Midbrain (tissue), 1 donor: ENCODE measurements around the gene GSTM4.
A peak's percentile ranks its signal among the peaks of the same experiment; 100 is the strongest.
"Not testable (repeated sequence)": the region's sequence is repeated elsewhere in the genome, so short reads cannot be mapped to it uniquely, and the experiment has no call there.

Experiments used
- DNase-seq: peaks from one replicate; lab custom pipeline; 2025; lab: John Stamatoyannopoulos, UW

GSTM4 gene

DNA sequence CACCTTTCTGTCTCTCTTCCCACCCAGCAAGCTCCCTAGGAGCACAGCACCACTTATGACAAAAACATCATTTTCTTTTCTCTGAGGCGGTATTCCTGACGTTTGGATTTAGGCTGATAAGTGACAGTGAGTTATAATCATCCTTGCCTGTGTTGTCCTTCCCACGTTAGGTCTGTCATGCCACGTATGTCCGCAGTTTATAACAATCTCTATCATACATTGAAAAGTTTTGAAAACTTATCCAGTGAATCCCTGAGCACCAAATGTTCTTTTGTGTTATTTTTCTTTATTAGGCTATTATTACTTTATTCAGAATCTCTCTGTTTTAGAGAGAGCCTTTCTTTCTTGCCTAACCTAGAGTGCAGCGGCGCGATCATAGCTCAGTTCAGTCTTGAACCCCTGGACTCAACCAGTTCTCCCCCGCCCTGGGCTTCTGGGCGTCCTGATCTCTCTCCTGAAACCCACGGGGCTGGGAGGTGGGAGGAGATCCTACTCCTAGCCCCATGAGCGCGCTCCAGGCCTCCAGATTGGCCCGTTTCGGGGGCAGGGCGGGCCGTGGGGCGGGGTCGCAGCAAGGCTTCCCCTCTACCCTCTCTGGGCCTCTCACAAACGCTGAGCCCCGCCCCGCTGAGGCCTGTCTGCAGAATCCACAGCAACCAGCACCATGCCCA is 11.7 kb downstream of the GSTM4 start, which contains the start of gene GSTM2:
GSTM2 (plus strand) TSS at position 606 of the 671 bp plus-strand sequence; CDS start at position 665, 59 bp downstream.
- DNase-seq: peak; percentile 85

DNA sequence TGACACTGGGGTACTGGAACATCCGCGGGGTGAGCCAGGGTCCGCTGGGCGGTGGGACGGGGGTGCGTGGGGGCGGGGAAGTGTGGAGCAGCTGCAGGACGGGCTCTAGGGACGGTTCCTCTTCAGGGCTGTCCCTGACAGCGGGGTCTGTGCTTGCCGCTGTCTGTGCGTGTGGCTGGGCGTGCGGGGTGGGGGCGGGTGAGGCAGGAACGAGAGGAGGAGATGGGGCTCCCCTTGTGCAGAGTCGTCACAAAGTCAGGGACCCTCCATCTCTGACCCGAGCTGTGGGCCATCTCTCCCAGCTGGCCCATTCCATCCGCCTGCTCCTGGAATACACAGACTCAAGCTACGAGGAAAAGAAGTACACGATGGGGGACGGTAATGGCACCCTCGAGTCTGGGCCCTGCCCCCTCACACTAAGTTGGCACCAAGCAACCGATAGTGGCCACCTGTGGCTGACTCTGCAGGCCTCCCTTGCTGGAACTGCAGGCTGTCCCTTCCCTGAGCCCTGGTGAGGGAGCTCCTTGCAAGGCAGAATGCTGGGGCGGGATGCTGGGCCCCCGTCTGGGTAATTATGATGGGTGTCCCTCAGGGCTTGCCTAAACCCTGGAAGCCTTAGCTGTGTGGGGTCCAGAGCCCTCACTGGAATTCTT is 12.3 kb downstream of the GSTM4 start:
- DNase-seq: no peak

DNA sequence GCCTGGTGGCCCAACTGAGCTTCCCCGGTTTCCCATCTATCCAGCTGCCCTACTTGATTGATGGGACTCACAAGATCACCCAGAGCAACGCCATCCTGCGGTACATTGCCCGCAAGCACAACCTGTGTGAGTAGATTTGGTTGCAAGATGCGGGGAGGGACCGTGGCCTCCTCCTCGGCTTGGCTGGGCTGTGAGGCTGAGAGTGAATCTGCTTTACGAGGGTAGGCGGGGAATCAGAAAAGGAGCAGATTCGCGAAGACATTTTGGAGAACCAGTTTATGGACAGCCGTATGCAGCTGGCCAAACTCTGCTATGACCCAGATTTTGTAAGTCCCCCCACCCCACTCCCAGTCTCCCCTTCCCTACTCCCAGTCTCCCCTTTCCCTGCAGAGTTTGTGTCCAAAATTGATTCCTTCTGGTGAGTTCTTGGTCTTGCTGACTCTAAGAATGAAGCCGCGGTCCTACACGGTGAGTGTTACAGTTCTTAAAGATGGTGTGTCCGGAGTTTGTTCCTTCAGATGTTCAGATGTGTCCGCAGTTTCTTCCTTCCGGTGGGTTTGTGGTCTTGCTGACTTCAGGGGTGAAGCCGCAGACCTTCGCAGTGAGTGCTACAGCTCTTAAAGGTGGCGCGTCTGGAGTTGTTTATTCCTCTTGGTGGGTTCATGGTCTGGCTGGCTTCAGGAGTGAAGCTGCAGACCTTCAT is 13.5 kb downstream of the GSTM4 start:
- no peak for DNase-seq

DNA sequence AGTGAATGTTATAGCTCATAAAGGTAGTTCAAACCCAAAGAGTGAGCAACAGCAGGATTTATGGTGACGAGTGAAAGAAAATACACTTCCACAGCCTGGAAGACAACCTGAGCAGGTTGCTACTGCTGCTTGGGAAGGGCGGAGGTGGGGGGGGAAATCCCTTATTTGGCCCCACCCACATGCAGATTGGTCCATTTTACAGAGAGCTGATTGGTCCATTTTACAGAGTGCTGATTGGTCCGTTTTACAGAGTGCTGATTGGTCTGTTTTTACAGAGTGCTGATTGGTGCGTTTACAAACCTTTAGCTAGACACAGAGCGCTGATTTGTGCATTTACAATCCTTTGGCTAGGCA is 14.0 kb downstream of the GSTM4 start:
- DNase-seq: not testable (repeated sequence)

DNA sequence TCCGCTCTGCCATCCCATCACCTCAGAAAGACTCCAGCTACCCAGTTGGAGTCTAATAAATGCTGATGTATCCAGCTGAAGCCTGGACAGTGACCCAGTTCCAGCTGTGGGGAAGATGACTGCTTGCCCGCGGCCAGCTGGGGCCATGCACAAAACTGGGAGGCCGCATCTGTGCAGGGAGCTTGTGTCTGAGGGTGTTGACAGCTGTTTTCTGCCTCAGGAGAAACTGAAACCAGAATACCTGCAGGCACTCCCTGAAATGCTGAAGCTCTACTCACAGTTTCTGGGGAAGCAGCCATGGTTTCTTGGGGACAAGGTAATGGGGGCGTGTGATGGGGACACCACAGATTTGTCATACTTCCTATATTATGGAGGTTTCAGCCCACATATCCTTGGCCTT is 15.2 kb downstream of the GSTM4 start:
- DNase-seq: no peak

DNA sequence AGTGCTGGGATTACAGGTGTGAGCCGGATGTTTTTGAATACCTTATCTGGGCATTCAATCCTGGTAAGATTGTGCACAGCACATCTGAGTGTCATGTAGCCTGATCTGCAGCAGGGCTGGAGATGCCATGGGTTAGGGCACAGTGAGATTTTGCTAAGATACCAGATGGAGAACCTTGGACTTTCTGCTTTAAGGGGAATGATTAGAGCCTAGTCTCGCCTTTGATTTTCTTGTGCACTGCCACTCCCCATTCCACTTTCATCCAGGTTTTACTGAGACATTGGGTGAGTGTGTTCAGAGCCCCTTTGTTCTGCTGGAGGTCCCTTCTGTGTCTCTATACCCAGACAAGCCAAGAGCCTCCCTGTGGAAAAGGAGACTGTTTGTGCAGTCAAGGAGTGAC is 18.0 kb downstream of the GSTM4 start:
- DNase-seq: not testable (repeated sequence)

DNA sequence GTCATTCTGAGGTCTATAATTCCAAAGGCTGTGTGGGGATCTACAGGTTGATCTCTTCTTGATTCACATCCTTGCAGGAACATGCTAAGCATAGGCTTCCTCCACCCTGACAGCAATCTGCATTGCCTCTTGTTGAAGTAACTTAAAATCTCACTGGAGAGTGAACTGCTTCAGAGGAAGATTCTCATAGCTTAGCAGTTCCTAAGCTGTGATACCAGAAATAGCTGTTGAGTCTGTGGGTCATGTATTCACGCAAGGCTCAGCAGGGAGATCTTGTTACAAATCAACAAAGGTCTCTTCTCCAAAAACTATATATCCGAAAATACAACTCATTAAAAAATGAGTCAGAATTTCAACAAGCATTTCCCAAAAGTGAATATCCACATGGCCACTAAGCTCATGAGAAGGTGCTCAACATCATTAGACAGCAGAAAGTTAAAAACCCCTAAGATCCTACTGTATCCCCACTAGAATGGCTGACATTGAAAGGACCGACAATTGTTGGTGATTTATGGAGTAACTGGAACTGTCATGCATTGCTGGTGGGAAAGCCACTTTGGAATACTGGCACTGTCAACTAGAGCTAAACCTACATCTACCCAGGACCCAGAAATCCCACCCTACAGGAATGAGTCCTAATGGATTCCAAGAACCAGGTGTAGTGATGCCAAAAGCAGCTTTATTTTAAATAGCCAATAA is 20.9 kb downstream of the GSTM4 start:
- not testable (repeated sequence) for DNase-seq

DNA sequence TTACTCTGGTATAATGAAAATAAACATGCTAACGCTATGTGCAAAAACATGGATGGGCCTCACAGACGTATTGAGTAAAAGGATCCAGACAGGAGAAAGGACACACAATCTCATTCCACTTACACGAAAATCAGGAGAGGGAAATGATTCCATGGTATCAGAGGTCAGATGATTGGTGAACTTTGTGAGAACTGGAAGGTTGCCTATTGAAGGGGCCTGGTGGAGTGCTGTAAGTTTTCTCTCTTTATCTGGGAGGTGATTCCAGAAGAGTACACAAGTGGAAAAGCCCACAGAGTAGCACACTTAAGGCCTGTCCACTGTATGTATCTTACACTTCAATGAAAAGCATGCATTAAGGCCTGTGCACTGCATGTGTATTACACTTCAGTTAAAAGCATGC is 21.6 kb downstream of the GSTM4 start:
- no peak for DNase-seq

DNA sequence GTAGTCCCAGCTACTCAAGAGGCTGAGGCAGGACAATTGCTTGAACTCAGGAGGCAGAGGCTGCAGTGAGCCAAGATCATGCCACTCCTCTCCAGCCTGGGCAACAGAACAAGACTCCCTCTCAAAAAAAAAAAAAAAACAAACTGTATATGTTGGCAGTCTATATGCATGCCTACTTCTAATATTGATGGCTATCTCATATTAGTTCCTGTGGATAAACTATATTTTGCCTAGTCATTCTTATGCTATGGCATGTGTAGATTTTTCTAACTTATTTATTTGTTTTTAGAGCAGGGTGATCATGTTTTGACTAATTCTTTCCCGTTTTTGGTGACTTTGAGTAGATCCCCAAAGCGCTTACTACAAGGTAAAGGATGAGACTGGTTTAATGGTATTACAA is 22.7 kb downstream of the GSTM4 start:
- DNase-seq: not testable (repeated sequence)

DNA sequence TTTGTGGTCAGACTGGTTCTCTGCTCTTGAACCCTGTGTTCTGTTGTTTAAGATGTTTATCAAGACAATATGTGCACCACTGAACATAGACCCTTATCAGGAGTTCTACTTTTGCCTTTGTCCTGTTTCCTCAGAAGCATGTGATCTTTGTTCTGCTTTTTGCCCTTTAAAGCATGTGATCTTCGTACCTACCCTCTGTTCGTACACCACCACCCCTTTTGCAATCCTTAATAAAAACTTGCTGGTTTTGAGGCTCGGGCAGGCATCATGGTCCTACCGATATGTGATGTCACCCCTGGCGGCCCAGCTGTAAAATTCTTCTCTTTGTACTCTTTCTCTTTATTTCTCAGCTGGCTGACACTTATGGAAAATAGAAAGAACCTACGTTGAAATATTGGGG is 28.9 kb downstream of the GSTM4 start:
- not testable (repeated sequence) for DNase-seq

DNA sequence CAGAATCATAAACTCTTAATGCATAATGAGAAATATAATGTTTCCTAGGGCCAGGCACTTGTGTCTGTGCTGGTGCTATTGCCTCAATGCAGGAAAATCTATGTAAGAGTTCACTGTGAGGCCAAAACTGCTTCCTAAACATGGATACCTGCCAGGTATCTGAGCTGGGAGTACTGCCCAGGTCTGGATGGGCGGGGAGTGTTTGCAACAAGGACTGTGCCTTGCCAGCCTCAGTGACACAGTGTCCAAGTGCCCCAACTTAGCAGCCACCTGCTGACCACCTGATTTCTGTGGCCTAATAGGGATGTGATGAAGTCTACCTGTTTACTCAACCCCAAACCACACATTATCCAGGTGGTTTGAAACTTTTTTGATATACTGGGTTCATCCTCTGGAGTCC is 29.5 kb downstream of the GSTM4 start:
- DNase-seq: not testable (repeated sequence)

DNA sequence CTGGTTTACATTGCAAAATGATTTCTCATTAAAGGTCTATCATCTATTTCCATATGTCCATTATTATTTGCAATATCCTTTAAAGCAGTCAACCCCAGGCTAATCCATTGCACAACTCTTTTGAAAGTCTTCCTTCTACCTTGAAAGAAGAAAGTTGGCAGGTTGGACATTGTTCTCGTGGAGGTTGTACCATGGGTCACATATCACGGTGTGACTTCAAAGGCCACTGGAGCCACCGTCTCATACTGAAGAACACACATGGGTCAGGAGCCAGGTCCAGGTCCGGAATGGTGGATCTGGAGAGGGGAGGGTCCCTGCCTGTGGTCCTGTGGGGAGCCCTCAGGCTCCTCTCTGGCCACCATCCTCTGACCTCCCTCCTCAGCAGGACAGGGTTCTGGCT is 30.0 kb downstream of the GSTM4 start:
- not testable (repeated sequence) for DNase-seq

DNA sequence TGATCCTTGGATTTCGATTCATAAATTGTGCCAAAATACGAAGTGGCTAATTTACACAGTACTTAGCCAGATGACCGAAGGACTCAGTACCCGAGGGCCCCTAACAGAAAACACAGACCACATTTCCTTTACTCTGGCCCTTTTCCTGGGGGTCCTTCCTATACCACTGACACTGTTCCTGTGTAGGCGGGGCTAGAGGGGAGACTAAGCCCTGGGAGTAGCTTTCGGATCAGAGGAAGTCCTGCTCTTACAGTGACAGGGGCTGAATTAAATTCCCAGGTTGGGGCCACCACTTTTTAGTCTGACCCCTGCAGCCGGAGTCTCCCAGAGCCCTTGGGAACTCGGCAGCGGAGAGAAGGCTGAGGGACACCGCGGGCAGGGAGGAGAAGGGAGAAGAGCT is 31.2 kb downstream of the GSTM4 start:
- not testable (repeated sequence) for DNase-seq

DNA sequence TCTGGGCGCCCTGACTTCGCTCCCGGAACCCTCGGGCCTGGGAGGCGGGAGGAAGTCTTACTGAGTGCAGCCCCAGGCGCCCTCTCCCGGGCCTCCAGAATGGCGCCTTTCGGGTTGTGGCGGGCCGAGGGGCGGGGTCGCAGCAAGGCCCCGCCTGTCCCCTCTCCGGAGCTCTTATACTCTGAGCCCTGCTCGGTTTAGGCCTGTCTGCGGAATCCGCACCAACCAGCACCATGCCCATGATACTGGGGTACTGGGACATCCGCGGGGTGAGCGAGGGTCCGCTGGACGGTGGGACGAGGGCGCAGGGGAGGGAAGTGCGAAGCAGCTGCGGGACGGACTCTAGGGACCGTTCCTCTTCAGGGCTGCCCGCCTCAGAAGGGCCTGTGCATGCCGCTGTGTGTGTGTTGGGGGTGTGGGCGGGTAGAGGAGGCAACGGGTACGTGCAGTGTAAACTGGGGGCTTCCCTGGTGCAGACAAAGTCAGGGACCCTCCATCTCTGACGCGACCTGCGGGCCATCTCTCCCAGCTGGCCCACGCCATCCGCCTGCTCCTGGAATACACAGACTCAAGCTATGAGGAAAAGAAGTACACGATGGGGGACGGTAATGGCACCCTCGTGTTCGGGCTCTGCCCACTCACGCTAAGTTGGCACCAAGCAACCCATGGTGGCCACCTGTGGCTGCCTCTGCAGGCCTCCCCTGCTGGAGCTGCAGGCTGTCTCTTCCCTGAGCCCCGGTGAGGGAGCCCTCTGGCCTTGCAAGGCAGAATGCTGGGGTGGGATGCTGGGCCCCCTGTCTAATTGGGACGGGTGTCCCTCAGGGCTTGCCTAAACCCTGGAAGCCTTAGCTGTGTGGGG is 32.0 kb downstream of the GSTM4 start, which contains the start of gene GSTM1:
GSTM1 (plus strand) TSS at position 177 of the 859 bp plus-strand sequence; CDS start at position 234, 57 bp downstream.
- DNase-seq: no peak

DNA sequence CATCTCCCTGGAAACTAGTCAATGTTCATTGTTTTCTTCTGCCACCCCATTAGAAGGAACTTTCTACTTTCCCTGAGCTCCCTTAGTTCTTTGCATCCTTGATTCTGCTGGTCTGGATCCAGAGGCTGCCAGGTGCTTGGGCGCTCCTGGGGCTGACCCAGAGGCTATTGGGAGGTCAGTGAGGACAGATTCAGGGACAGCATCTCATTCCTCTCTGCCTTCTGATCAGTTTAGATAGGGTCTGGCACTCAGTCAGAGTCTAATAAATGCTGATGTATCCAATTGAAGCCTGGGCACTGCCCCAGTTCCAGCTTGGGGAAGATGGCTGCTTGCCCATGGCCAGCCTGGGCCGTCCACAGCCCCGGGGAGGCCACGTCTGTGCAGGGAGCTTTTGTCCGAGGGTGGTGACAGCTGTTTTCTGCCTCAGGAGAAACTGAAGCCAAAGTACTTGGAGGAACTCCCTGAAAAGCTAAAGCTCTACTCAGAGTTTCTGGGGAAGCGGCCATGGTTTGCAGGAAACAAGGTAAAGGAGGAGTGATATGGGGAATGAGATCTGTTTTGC is 34.0 kb downstream of the GSTM4 start:
- no peak for DNase-seq

DNA sequence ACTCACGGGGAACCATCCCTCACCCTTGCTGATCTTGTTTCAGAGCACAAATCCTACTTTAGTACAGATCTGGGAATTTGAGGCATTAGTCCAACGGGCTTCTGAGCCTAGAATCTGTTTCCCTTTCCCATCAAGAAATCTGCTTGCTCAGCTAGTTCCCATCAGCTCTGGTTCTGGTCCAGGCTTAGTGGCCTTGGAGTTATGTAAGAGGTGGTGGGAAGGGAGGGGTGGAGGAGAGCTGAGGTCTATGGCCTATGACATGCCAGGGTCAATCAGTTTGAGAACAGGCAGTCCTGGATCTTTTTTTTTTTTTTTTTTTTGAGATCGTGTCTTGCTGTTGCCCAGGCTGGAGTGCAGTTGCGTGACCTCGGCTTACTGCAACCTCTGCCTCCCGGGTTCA is 35.9 kb downstream of the GSTM4 start:
- DNase-seq: no peak

DNA sequence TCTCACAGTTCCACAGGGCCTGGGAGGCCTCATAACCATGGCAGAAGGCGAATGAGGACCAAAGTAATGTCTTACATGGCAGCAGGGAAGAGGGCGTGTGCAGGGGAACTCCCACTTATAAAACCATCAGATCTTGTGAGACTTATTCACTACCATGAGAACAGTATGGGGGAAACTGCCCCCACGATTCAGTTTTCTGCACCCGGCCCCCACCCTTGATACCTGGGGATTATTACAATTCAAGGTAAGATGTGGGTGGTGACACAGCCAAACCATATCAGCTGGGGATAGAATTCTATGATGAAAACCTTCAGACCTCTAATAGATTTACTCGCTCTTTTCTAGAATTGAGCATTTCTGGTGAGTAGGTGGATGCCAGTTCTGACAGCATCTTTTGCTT is 38.5 kb downstream of the GSTM4 start:
- not testable (repeated sequence) for DNase-seq

DNA sequence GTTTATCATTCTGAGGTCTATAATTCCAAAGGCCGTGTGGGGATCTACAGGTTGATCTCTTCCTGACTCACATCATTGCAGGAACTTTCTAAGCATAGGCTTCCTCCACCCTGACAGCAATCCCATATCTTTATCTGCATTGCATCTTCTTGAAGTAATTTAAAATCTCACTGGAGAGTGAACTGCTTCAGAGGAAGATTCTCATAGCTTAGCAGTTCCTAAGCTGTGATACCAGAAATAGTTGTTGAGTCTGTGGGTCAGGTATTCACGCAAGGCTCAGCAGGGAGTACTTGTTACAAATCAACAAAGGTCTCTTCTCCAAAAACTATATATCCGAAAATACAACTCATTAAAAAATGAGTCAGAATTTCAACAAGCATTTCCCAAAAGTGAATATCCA is 39.2 kb downstream of the GSTM4 start:
- DNase-seq: not testable (repeated sequence)

DNA sequence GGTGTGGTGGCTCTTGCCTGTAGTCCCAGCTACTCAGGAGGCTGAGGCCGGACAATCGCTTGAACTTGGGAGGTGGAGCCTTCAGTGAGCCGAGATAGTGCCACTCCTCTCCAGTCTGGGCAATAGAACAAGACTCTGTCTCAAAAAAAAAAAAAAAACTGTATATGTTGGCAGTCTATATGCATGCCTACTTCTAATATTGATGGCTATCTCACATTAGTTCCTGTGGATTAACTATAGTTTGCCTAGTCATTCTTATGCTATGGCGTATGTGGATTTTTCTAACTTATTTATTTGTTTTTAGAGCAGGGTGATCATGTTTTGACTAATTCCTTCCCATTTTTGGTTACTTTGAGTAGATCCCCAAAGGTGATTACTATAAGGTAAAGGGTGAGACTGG is 41.2 kb downstream of the GSTM4 start:
- no peak for DNase-seq

DNA sequence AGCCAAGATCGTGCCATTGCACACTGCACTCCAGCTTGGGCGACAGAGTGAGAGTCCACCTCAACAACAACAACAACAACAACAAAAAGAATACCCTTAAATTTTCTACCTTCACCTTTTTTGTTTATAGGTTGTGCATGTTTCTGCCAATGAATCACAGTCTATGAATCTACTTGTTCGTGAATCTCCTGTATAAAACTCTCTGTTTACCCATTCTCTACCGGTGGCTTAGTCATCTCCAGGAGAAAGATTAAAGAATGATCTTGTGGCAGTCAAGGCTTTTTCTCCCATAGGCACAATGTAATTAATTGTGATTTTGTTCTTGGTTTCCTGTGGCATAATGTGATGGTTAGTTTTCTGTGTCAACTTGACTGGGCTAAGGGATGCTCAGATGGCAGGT is 42.0 kb downstream of the GSTM4 start:
- not testable (repeated sequence) for DNase-seq

DNA sequence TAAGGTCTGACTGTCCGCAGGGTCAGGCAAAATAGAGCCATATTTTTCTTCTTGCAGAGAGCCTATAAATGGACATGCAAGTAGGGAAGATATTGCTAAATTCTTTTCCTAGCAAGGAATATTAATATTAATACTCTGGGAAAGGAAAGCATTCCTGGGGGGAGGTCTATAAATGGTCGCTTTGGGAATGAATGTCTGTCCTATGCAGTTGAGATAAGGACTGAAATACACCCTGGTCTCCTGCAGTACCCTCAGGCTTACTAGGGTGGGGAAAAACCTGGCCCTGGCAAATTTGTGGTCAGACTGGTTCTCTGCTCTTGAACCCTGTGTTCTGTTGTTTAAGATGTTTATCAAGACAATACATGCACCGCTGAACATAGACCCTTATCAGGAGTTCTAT is 47.0 kb downstream of the GSTM4 start:
- DNase-seq: not testable (repeated sequence)
